CD4-positive, alpha-beta T cell treated with Interleukin-17A for 4 hours (primary cell): ENCODE data around the gene ATP5F1E.
"Not testable (repeated sequence)": the region's sequence is repeated elsewhere in the genome, so short reads cannot be mapped to it uniquely, and the experiment has no call there.

Experiments
- DNase-seq: peaks from one replicate; pipeline ENCODE4 v3.0.0-alpha.2; 2020; ENCODE audit warnings: mixed read lengths

The ATP5F1E gene

GRCh38 chr20:59042796-59043631 lies 10.9 kb upstream of the ATP5F1E start:
- DNase-seq, result peak; percentile 96

- DNase-seq, result no peak
Measured at GRCh38 chr20:59042151-59042795, 10.1 kb upstream of the ATP5F1E start, which contains the start of gene PRELID3B. Gene PRELID3B, minus strand, starts transcription at chr20:59042786. Its CDS starts 56 bp downstream, at chr20:59042730.

- not testable (repeated sequence) for DNase-seq
Measured at GRCh38 chr20:59041487-59041886, 9.4 kb upstream of the ATP5F1E start.

DNA sequence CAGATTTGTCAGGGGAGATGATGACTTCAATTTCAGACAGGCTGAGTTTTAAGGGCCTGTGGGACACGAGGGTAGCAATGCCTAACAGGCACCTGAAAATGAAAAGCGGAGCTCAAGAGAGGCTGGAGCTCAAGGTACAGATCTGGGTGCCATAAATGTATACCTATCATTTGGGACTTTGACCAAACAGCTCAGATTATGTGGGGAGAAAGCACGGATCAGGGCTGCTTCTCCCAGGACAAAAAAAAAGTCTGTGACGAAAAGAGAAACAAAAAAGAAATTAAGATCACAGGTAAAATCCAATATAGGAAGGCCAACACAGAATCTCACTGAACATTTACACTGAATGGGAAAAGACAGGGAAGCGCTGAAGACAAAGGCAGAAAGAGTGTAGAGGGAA lies 8.5 kb upstream of the ATP5F1E start:
- DNase-seq, result no peak

GRCh38 chr20:59039233-59039632 lies 7.1 kb upstream of the ATP5F1E start:
- DNase-seq, result no peak

DNA sequence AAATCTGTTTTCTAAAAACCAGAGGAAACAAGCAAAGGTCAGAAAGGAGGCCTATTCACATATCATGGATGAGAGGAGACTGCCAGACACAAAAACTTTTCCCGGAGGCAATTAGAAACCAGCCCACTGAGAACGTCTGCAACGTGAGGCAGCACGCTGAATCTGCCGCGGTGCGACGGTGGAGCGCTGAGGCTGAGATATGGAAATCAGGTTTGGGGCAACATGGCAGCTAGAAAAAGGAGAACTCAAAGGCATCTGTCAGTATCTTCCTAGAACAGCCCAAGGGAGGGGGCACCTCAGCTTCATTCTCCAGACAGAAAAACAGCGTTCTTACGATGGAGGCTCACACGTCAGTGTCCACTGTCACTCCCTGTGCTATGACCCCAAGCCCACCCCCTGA lies 5.3 kb upstream of the ATP5F1E start:
- DNase-seq, result no peak

GRCh38 chr20:59035381-59035780 lies 3.2 kb upstream of the ATP5F1E start:
- DNase-seq, result no peak

DNA sequence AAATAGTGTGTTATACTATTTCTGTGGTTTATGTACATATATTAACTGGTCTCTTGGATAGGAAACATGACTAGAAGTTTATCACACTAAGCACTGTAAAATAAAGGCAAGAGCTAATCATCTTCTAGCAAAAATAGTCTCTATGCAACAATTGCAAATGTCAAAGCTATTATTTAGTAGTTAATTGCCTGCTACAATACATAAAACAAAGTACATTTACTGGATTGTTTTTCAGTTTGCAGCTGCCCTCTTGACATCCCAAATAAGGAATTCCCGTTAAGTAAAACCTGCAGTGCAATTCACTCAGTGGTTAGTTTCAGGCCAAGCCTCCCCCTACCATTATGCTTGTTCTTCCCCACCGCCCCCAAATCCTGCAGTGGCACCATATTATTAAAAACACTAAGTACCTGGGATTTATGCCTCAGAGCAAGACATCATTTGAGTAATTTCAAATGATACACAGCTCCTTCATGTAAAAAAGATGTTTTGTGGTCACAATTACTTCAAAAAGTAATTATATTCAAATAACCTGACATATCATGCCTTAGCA lies 1.6 kb upstream of the ATP5F1E start:
- DNase-seq, result no peak

DNA sequence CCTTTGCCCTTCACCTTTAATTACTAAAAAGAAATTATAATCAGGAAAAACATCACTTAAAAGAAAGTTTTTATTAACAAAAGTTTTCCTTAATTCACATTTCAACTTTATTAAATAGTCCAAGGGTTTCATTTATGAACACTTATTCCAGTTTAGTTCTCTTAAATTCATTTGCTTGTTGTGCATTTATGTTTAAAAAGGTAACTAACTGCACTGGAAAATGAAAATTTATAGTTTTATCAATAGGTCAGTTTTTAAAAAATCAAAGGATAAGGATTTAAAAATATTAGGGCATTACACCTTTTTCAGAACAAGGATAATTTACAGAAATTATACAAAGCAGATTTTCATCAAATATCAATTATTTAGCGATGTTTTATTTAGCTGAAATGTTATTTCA lies 958 bp upstream of the ATP5F1E start:
- DNase-seq, result no peak

DNA sequence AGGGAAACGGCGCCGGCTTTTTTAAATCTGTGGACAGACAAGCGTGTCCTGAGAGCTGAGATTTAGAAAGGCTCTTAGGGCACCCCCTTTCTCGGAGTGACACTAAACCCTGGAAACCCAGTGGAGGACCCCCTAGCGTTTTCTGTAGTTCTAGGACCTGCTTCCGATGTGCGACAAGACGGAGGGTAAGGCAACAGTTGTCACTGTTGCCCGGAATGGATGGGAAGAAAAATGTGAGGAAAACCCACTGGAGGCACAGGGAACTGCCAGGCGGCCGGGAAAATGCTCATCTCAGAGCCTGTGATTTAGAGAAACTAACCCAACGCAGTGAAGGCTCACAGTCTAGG lies 551 bp upstream of the ATP5F1E start:
- no peak for DNase-seq

DNA sequence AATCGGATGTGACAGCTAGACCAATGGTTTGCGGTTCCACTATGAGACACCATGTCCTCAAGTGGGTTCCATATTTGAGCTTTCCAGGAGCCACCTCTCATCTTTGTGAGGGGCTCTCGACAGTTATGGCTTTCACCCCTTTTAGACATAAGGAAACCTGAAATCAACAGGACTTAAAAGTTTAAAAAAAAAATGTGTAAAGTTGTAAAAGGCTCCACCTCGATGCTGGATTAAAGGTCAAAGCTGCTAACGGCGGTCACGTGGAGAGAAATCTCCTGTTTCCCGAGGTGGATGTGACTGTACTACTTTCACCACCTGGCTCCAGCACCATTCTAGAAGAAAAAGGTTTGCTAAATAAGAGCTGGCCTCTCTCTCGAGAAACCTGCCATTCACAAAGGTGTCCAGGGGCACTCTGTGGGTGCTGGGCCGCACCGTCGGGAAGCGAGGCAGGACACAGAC lies 542 bp downstream of the ATP5F1E start:
- no peak for DNase-seq

- no peak for DNase-seq
Measured at GRCh38 chr20:59030911-59031563, 1.1 kb downstream of the ATP5F1E start.

- no peak for DNase-seq
Measured at GRCh38 chr20:59028812-59029211, 3.3 kb downstream of the ATP5F1E start.

DNA sequence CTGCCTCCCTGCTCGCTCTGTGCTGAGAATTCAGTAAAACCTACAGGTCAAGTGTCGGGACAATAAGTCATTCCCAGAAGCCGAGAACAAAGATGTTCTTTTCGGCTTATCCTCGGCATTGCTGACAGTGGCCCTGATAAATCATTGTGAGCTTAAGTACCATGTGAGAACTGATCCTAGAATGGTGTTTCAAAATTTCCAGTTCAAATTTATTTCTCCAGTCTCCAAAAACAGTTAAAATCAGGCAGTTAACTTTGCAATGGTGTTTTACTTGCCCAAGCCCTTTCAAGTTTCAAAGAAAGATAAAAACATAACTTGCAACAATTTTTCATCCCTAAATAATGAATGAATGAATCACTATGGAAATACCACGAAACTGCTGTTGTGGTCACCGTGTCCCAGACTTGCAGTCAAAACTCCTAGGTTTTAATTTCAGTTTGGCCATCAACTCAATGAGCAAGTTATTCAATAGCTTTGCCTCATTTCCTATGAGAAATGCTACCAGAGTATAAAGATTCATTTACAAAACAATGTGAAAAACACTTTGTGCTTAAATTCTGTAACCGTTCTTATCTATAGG lies 4.3 kb downstream of the ATP5F1E start:
- DNase-seq, result no peak

DNA sequence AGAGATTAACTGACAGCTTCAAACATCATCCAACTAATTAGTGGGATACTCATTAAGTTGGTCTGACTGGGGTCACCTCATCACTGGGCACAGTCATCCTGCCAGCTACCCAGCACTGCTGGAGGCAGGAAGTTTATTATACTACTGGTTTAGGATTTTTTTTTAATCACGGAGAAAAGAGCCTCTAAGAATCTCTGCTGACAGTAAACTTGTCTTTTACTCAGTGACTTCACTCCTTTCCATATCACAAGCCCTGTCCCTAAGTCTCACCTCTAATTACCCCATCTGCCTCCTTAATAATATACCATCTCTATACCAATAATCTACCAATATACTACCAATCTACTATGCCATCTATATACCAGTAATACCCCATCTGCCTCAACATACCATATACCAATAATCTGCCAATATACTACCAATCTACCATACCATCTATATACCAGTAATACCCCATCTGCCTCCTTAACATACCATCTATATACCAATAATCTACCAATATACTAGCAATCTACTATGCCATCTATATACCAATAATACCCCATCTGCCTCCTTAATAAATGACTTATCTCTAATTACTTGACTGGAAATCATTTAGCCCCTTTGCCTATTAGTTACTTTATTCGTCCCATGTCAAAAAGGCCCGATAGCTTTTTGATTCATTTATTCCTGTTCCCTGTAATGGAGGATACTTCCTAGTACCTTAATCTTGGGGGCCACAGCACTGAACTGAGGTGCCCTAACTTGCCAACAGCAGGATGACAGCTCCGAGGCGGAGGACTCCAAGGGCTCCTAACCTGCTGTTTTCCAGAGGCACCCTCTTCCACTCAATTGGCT lies 5.0 kb downstream of the ATP5F1E start:
- DNase-seq, result no peak

DNA sequence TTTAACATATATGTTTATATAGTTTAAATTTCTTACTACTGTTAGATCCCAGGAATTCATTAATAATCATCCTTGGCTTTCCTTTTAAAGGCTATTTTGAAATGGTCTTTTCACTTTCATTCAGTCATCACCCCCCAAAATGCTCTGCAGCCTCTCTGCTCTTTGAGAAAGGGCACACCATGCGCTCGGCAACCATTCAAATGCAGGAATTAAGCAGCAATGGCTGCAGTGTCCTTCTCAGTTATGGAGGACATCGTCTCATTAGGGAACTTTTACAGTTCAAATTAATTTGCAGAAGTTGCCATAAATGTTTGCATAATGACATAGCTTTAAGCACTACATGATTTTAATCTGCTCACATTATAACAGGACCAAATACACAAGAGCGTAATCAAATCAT lies 6.6 kb downstream of the ATP5F1E start:
- DNase-seq, result no peak

GRCh38 chr20:59025086-59025485 lies 7.0 kb downstream of the ATP5F1E start:
- no peak for DNase-seq

- DNase-seq, result no peak
Measured at GRCh38 chr20:59024111-59024530, 8.0 kb downstream of the ATP5F1E start.

- DNase-seq, result no peak
Measured at GRCh38 chr20:59023616-59024015, 8.5 kb downstream of the ATP5F1E start.

DNA sequence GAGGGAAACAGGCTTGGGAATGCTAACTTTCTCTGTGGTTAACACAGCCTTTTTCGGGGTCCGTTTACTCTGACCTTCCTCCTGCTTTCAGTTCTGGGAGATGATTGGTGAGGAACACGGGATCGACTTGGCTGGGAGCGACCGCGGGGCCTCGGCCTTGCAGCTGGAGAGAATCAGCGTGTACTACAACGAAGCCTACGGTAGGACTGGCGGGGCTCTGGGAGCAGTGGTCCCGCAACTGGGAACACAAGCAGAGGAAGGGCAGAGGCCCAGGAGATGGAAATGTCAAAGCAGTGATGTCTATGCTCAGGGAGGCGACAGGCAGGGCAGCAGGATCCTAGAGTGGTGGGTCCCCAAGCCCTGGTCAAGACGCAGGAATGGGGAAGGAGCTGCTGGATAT lies 9.4 kb downstream of the ATP5F1E start:
- no peak for DNase-seq

GRCh38 chr20:59020938-59021551 lies 11.1 kb downstream of the ATP5F1E start:
- no peak for DNase-seq

GRCh38 chr20:59019217-59019616 lies 12.9 kb downstream of the ATP5F1E start, which contains the start of gene TUBB1:
Gene TUBB1, plus strand, starts transcription at chr20:59019429. Its CDS starts 94 bp downstream, at chr20:59019523.
- no peak for DNase-seq
